Endothelial cell (in vitro differentiated cells): ENCODE data around the gene DTNBP1. TPM values are rescaled to one million over a fixed set of nuclear protein-coding genes. Genes with fewer than 3 reads are reported as not detected.
"Not testable (repeated sequence)": the region's sequence is repeated elsewhere in the genome, so short reads cannot be mapped to it uniquely, and the experiment has no call there.

Experiments
- DNase-seq: peaks from one replicate; pipeline ENCODE4 v3.0.0; 2021; ENCODE audit warnings: low spot score
- H3K27ac Mint-ChIP-seq: one replicate; pipeline ENCODE4 v1.8.0; 2021; ENCODE audit warnings: mixed read lengths, inconsistent platforms; ENCODE audit not compliant: unreplicated experiment
- H3K27me3 Mint-ChIP-seq: one replicate; pipeline ENCODE4 v1.8.0; 2021; ENCODE audit warnings: mild to moderate bottlenecking, moderate library complexity, mixed read lengths, inconsistent platforms; ENCODE audit not compliant: unreplicated experiment
- H3K36me3 Mint-ChIP-seq: one replicate; pipeline ENCODE4 v1.8.0; 2021; ENCODE audit warnings: mild to moderate bottlenecking, low read depth, mixed read lengths, inconsistent platforms; ENCODE audit not compliant: unreplicated experiment
- H3K4me1 Mint-ChIP-seq: one replicate; pipeline ENCODE4 v1.8.0; 2021; ENCODE audit warnings: mild to moderate bottlenecking, mixed read lengths, inconsistent platforms; ENCODE audit not compliant: unreplicated experiment
- H3K4me3 Mint-ChIP-seq: one replicate; pipeline ENCODE4 v1.8.0; 2021; ENCODE audit warnings: mild to moderate bottlenecking, mixed read lengths, inconsistent platforms; ENCODE audit not compliant: unreplicated experiment
- H3K9me3 Mint-ChIP-seq: one replicate; pipeline ENCODE4 v1.8.0; 2021; ENCODE audit warnings: mixed read lengths, inconsistent platforms; ENCODE audit not compliant: unreplicated experiment
- CTCF ChIP-seq: fragments of 200-600 bp; sonication (generic); IDR thresholded peaks from one replicate; pipeline ENCODE4 v1.5.0; 2021; ENCODE audit warnings: antibody characterized with exemption; ENCODE audit not compliant: unreplicated experiment
- total RNA-seq: library from RNA; stranded (reverse); fragmentation: NEBNext Ultra II Directional; extraction: Animal tissue kit (Norgen Biotek cat#: 25700); gene quantifications from one replicate; pipeline ENCODE4 v1.2.1, GENCODE V29; 2021; ENCODE audit not compliant: unreplicated experiment

Gene DTNBP1
- total RNA-seq, 1 donor from 2014 or later: 19.3 TPM

- H3K36me3 Mint-ChIP-seq: no peaks in the 10 kb centered on the region
- DNase-seq: no peak
- TF ChIP-seq CTCF: no peak
Measured at GRCh38 chr6:15657290-15657689, 5.5 kb downstream of the DTNBP1 start.

GRCh38 chr6:15656145-15656544, 6.7 kb downstream of the DTNBP1 start:
- no peak for TF ChIP-seq CTCF
- Mint-ChIP-seq H3K4me3 (no peak overlapping the region), H3K9me3 (no peaks in the 10 kb centered on the region), H3K36me3 (no peaks in the 10 kb centered on the region), H3K27me3 (no peaks in the 10 kb centered on the region), H3K27ac (no peak overlapping the region), H3K4me1 (peaks cover 2% of the 10 kb centered on the region)
- no peak for DNase-seq

More at GRCh38 chr6:15657290-15657689, 5.5 kb downstream of the DTNBP1 start:
- no peaks in the 10 kb centered on the region for H3K9me3 Mint-ChIP-seq
- no peaks in the 10 kb centered on the region for H3K27me3 Mint-ChIP-seq
- no peak overlapping the region for H3K4me3 Mint-ChIP-seq
- no peak overlapping the region for H3K27ac Mint-ChIP-seq
- peaks cover 2% of the 10 kb centered on the region for H3K4me1 Mint-ChIP-seq

- Mint-ChIP-seq H3K27me3 (no peaks in the 10 kb centered on the region), H3K9me3 (no peaks in the 10 kb centered on the region), H3K36me3 (no peaks in the 10 kb centered on the region), H3K4me3 (no peak overlapping the region), H3K4me1 (peaks cover 2% of the 10 kb centered on the region), H3K27ac (no peak overlapping the region)
- no peak for TF ChIP-seq CTCF
- no peak for DNase-seq
Measured at GRCh38 chr6:15654250-15654649, 8.6 kb downstream of the DTNBP1 start.

- Mint-ChIP-seq H3K27ac (no peak overlapping the region), H3K4me1 (peaks cover 2% of the 10 kb centered on the region), H3K27me3 (peaks cover 2% of the 10 kb centered on the region), H3K36me3 (no peaks in the 10 kb centered on the region), H3K4me3 (no peak overlapping the region), H3K9me3 (no peaks in the 10 kb centered on the region)
- no peak for DNase-seq
- no peak for TF ChIP-seq CTCF
Measured at GRCh38 chr6:15653581-15653980, 9.2 kb downstream of the DTNBP1 start.

- not testable (repeated sequence) for DNase-seq, H3K36me3 Mint-ChIP-seq, H3K9me3 Mint-ChIP-seq, H3K27me3 Mint-ChIP-seq, H3K4me1 Mint-ChIP-seq, H3K27ac Mint-ChIP-seq, H3K4me3 Mint-ChIP-seq
Measured at GRCh38 chr6:15650004-15650559, 12.7 kb downstream of the DTNBP1 start.
